Endodermal cell (in vitro differentiated cells): ENCODE measurements around the gene AIG1. TPM values are rescaled to one million over a fixed set of nuclear protein-coding genes. Genes with fewer than 3 reads are reported as not detected.

Experiments used
- DNase-seq: peaks from one replicate; pipeline ENCODE4 v3.0.0-alpha.2; 2017
- H3K27ac ChIP-seq: 2 replicates; pipeline ENCODE4 v1.5.1; 2013; ENCODE audit warnings: mild to moderate bottlenecking, low read depth, low read length, moderate library complexity
- H3K27me3 ChIP-seq: 2 replicates; pipeline ENCODE4 v1.6.1; 2013; ENCODE audit warnings: mild to moderate bottlenecking, low read length, moderate library complexity; ENCODE audit not compliant: insufficient read depth, control insufficient read depth, poor library complexity, severe bottlenecking
- H3K36me3 ChIP-seq: 2 replicates; pipeline ENCODE4 v1.7.0; 2013; ENCODE audit warnings: mild to moderate bottlenecking, low read length, moderate library complexity; ENCODE audit not compliant: control insufficient read depth, insufficient read depth
- H3K4me1 ChIP-seq: one replicate; pipeline ENCODE4 v1.7.0; 2013; ENCODE audit warnings: low read length; ENCODE audit not compliant: control insufficient read depth, insufficient read depth
- H3K4me3 ChIP-seq: 2 replicates; pipeline ENCODE4 v1.5.1; 2013; ENCODE audit warnings: mild to moderate bottlenecking, low read length, moderate library complexity
- H3K9ac ChIP-seq: 2 replicates; pipeline ENCODE4 v1.6.1; 2013; ENCODE audit warnings: mild to moderate bottlenecking, low read length, moderate library complexity; ENCODE audit not compliant: poor library complexity, severe bottlenecking; ENCODE audit errors: extremely low read depth
- H3K9me3 ChIP-seq: 2 replicates; pipeline ENCODE4 v1.6.1; 2013; ENCODE audit warnings: mild to moderate bottlenecking, low read length, moderate library complexity; ENCODE audit not compliant: control insufficient read depth
- H3K27ac Mint-ChIP-seq: 2 replicates; pipeline ENCODE4 v1.8.0; 2020; ENCODE audit warnings: mixed read lengths
- H3K27me3 Mint-ChIP-seq: 2 replicates; pipeline ENCODE4 v1.8.0; 2021; ENCODE audit warnings: mild to moderate bottlenecking, mixed read lengths; ENCODE audit not compliant: insufficient read depth
- H3K36me3 Mint-ChIP-seq: 2 replicates; pipeline ENCODE4 v1.8.0; 2020; ENCODE audit warnings: low read depth, mixed read lengths
- H3K4me1 Mint-ChIP-seq: 2 replicates; pipeline ENCODE4 v1.8.0; 2020; ENCODE audit warnings: mixed read lengths
- H3K4me3 Mint-ChIP-seq: 2 replicates; pipeline ENCODE4 v1.8.0; 2020; ENCODE audit warnings: mild to moderate bottlenecking, moderate library complexity, mixed read lengths
- H3K9me3 Mint-ChIP-seq: 2 replicates; pipeline ENCODE4 v1.8.0; 2020; ENCODE audit warnings: mild to moderate bottlenecking, mixed read lengths
- WGBS, 2 experiments: methylation state at CpG; one replicate each; pipeline versions ENCODE4 v1.1.5 to v1.1.7; 2013; ENCODE audit warnings: missing lambda C conversion rate in 2 of 2, mixed read lengths in 1 of 2; ENCODE audit not compliant: insufficient coverage in 1 of 2, insufficient read length in 1 of 2; 5-methylcytosine and 5-hydroxymethylcytosine counted together
- total RNA-seq, 2 donors: library from RNA; stranded (reverse); fragmentation: NEBNext Ultra II Directional in 1 of 2; extraction: Animal tissue kit (Norgen Biotek cat#: 25700) in 1 of 2; gene quantifications; 2 replicates in 1 of 2; 3 replicates in 1 of 2; pipeline ENCODE4 v1.2.1, GENCODE V29; 2021
- TF ChIP-seq, protein P1 (sequence below): fragments of 200-600 bp; sonication (generic); conservative IDR thresholded peaks from 2 replicates; pipeline ENCODE4 v1.5.0; 2021; ENCODE audit warnings: antibody characterized with exemption, mild to moderate bottlenecking

AIG1 gene
- total RNA-seq, 2 donors from 2014 or later: 23.0 to 25.2 TPM

- TF ChIP-seq, protein P1, sequence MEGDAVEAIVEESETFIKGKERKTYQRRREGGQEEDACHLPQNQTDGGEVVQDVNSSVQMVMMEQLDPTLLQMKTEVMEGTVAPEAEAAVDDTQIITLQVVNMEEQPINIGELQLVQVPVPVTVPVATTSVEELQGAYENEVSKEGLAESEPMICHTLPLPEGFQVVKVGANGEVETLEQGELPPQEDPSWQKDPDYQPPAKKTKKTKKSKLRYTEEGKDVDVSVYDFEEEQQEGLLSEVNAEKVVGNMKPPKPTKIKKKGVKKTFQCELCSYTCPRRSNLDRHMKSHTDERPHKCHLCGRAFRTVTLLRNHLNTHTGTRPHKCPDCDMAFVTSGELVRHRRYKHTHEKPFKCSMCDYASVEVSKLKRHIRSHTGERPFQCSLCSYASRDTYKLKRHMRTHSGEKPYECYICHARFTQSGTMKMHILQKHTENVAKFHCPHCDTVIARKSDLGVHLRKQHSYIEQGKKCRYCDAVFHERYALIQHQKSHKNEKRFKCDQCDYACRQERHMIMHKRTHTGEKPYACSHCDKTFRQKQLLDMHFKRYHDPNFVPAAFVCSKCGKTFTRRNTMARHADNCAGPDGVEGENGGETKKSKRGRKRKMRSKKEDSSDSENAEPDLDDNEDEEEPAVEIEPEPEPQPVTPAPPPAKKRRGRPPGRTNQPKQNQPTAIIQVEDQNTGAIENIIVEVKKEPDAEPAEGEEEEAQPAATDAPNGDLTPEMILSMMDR: no peak
- H3K36me3 ChIP-seq: no peaks in the 10 kb centered on the region
- H3K4me1 Mint-ChIP-seq: no peaks in the 10 kb centered on the region
- no peaks in the 10 kb centered on the region for H3K27me3 Mint-ChIP-seq
- no peak overlapping the region for H3K4me3 Mint-ChIP-seq
- no peak overlapping the region for H3K27ac Mint-ChIP-seq
- H3K27ac ChIP-seq: no peak overlapping the region
- no peaks in the 10 kb centered on the region for H3K9me3 Mint-ChIP-seq
- no peak overlapping the region for H3K9ac ChIP-seq
- H3K27me3 ChIP-seq: no peaks in the 10 kb centered on the region
- no peak overlapping the region for H3K4me3 ChIP-seq
- no peaks in the 10 kb centered on the region for H3K4me1 ChIP-seq
- no peak for DNase-seq
- WGBS, 2 experiments: 100% methylated on average over 1 of the region's 1 CpG; no CpG with 5 or more reads in 1 of the 2 experiments
- H3K36me3 Mint-ChIP-seq: no peaks in the 10 kb centered on the region
- no peaks in the 10 kb centered on the region for H3K9me3 ChIP-seq
Measured at GRCh38 chr6:143294265-143294860, 233.7 kb downstream of the AIG1 start.

DNA sequence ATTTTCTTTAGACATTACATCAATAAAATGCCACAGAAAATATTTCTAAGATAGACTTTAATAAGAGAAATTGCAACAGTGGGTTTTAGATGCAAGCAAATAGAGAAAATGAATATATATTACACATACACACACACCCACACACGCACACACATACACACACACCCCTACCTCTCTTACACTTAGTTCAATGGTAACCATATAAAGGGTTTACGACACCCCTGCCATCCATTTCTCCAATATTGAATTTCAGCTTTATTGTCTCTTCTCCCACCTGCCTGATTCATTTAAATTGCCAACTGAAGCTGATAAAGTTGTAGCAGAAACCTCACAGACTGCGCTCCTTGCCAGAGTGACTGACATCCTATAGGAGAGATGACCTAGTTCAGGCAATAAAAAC is 235.2 kb downstream of the AIG1 start:
- Histone ChIP-seq H3K9ac (no peak overlapping the region), H3K9me3 (no peaks in the 10 kb centered on the region), H3K4me3 (no peak overlapping the region), H3K4me1 (no peaks in the 10 kb centered on the region), H3K27me3 (no peaks in the 10 kb centered on the region), H3K36me3 (no peaks in the 10 kb centered on the region), H3K27ac (no peak overlapping the region)
- H3K4me3 Mint-ChIP-seq: no peak overlapping the region
- TF ChIP-seq, protein P1: no peak
- no peaks in the 10 kb centered on the region for H3K27me3 Mint-ChIP-seq
- DNase-seq: no peak
- 90 to 94% methylated on average over 2 to 3 of the region's 3 CpGs for WGBS, 2 experiments
- no peaks in the 10 kb centered on the region for H3K4me1 Mint-ChIP-seq
- H3K36me3 Mint-ChIP-seq: no peaks in the 10 kb centered on the region
- no peak overlapping the region for H3K27ac Mint-ChIP-seq
- H3K9me3 Mint-ChIP-seq: no peaks in the 10 kb centered on the region

GRCh38 chr6:143298071-143298470 is 237.4 kb downstream of the AIG1 start:
- Histone ChIP-seq H3K4me3 (no peak overlapping the region), H3K27me3 (no peaks in the 10 kb centered on the region), H3K9me3 (no peaks in the 10 kb centered on the region), H3K9ac (no peak overlapping the region), H3K27ac (no peak overlapping the region), H3K36me3 (no peaks in the 10 kb centered on the region), H3K4me1 (no peaks in the 10 kb centered on the region)
- H3K27ac Mint-ChIP-seq: no peak overlapping the region
- H3K9me3 Mint-ChIP-seq: no peaks in the 10 kb centered on the region
- no peaks in the 10 kb centered on the region for H3K36me3 Mint-ChIP-seq
- 90 to 100% methylated on average over 1 of the region's 1 CpG for WGBS, 2 experiments
- no peaks in the 10 kb centered on the region for H3K4me1 Mint-ChIP-seq
- TF ChIP-seq, protein P1: no peak
- H3K4me3 Mint-ChIP-seq: no peak overlapping the region
- no peaks in the 10 kb centered on the region for H3K27me3 Mint-ChIP-seq
- no peak for DNase-seq
